ENCODE results near the gene TFDP1.

Gene TFDP1

DNA sequence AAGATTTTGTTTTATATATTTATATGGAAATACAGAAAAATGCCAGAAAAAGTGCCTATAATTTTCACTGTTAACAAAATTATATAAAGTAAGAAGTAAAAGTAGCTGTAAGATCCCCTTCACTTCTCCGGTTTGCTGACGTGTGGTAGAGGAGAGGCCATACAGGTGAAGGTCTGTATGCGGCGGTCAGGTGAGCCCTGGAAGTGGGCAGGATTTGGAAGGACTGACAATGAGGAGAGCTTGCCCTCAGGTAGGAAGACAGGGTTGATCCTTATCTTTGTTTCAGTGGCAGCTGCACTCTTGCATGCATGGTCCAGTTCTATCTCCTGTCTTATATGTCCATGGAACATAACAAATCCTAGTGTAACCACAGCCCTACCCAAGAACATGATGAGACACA lies 16.9 kb upstream of the TFDP1 start:
- H3K4me3 ChIP-seq (ENCODE audit: low read depth, low read length): no peak overlapping the region
- no peak for DNase-seq (ENCODE audit: low read depth)
- TF ChIP-seq, protein P1, sequence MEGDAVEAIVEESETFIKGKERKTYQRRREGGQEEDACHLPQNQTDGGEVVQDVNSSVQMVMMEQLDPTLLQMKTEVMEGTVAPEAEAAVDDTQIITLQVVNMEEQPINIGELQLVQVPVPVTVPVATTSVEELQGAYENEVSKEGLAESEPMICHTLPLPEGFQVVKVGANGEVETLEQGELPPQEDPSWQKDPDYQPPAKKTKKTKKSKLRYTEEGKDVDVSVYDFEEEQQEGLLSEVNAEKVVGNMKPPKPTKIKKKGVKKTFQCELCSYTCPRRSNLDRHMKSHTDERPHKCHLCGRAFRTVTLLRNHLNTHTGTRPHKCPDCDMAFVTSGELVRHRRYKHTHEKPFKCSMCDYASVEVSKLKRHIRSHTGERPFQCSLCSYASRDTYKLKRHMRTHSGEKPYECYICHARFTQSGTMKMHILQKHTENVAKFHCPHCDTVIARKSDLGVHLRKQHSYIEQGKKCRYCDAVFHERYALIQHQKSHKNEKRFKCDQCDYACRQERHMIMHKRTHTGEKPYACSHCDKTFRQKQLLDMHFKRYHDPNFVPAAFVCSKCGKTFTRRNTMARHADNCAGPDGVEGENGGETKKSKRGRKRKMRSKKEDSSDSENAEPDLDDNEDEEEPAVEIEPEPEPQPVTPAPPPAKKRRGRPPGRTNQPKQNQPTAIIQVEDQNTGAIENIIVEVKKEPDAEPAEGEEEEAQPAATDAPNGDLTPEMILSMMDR (conservative IDR thresholded peaks at IDR 0.05; ENCODE audit: low read depth, low read length): no peak

DNA sequence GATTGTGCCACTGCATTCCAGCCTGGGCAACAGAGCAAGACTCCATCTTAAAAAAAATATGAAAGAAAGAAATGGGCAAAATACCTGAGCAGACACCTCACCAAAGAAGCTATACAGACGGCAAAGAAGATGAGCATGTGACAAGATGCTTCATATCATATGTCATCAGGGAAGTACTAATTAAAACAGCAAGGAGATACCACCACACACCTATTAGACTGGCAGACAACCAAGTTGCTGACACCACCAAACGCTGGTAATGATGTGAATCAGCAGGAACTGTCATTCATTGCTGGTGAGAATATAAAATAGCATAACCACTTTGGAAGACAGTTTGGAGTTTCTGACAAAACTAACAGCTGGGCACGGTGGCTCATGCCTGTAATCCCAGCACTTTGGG lies 11.5 kb upstream of the TFDP1 start:
- DNase-seq (ENCODE audit: low read depth): no peak
- TF ChIP-seq, protein P1 (conservative IDR thresholded peaks at IDR 0.05; ENCODE audit: low read depth, low read length): no peak
- no peak overlapping the region for H3K4me3 ChIP-seq (ENCODE audit: low read depth, low read length)

GRCh38 chr13:113576597-113576996 lies 8.0 kb upstream of the TFDP1 start:
- no peak for DNase-seq (ENCODE audit: low read depth)
- TF ChIP-seq, protein P1 (conservative IDR thresholded peaks at IDR 0.05; ENCODE audit: low read depth, low read length): no peak
- H3K4me3 ChIP-seq (ENCODE audit: low read depth, low read length): no peak overlapping the region

GRCh38 chr13:113577881-113578435 lies 6.6 kb upstream of the TFDP1 start:
- TF ChIP-seq, protein P1 (conservative IDR thresholded peaks at IDR 0.05; ENCODE audit: low read depth, low read length): no peak
- DNase-seq (ENCODE audit: low read depth): no peak
- no peak overlapping the region for H3K4me3 ChIP-seq (ENCODE audit: low read depth, low read length)

- no peak for DNase-seq (ENCODE audit: low read depth)
- no peak overlapping the region for H3K4me3 ChIP-seq (ENCODE audit: low read depth, low read length)
- TF ChIP-seq, protein P1 (conservative IDR thresholded peaks at IDR 0.05; ENCODE audit: low read depth, low read length): no peak
These were observed 4.9 kb upstream of the TFDP1 start for GRCh38 chr13:113579686-113580085.

DNA sequence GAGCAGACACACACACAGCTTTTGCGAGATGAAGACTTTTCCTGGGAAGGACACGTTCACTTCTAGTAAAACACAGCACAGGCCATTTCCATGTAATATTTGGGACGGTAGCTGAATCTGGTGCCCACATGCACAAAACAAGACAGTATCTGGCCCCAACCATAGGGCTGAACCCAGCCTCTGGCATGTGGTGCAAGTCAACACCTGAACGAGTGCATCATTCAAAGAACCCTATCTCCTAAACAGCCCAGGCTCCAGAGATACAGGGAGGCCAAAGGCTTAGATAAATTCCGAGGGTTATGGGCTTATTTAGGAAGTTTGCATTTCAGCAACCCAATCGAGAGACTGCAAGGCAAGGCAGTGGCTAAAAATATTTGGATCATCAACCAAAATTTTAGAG lies 2.7 kb upstream of the TFDP1 start:
- H3K4me3 ChIP-seq (ENCODE audit: low read depth, low read length): no peak overlapping the region
- TF ChIP-seq, protein P1 (conservative IDR thresholded peaks at IDR 0.05; ENCODE audit: low read depth, low read length): no peak
- DNase-seq (ENCODE audit: low read depth): no peak

GRCh38 chr13:113582841-113583631 lies 1.5 kb upstream of the TFDP1 start:
- no peak for DNase-seq (ENCODE audit: low read depth)
- TF ChIP-seq, protein P1 (conservative IDR thresholded peaks at IDR 0.05; ENCODE audit: low read depth, low read length): no peak
- H3K4me3 ChIP-seq (ENCODE audit: low read depth, low read length): no peak overlapping the region

Data from choroid plexus epithelial cell (primary cell).